Heart right ventricle (tissue), 16 donors: Measurements from ENCODE around the gene CSMD2. TPM values are rescaled to one million over a fixed set of nuclear protein-coding genes. Genes with fewer than 3 reads are reported as not detected.

Source experiments
- ATAC-seq, 8 donors: fragments of 200-7000 bp; cut with Tn5 transposase; one replicate each; pipeline ENCODE4 v1.9.1; 2020; ENCODE audit warnings: mild to moderate bottlenecking in 8 of 8, moderate library complexity in 8 of 8, moderate number of reproducible peaks in 1 of 8
- DNase-seq, 2 donors: peaks; one replicate each; pipeline ENCODE4 v3.0.0-alpha.2; 2020
- H3K27ac ChIP-seq, 10 donors: fragments of 200-600 bp; sonication (generic) in 2 of 10; one replicate each; pipeline versions ENCODE4 v1.5.0 to v1.8.0; 2020 to 2022; ENCODE audit warnings: mild to moderate bottlenecking in 3 of 10
- H3K27me3 ChIP-seq, 7 donors: fragments of 200-600 bp; one replicate each; pipeline ENCODE4 v1.8.0; 2021 to 2022; ENCODE audit warnings: mild to moderate bottlenecking in 2 of 7
- H3K36me3 ChIP-seq, 9 donors: fragments of 200-600 bp; sonication (generic) in 1 of 9; one replicate each; pipeline versions ENCODE4 v1.5.0 to v1.8.0; 2020 to 2022; ENCODE audit warnings: mild to moderate bottlenecking in 2 of 9
- H3K4me1 ChIP-seq, 9 donors: fragments of 200-600 bp; sonication (generic) in 1 of 9; one replicate each; pipeline versions ENCODE4 v1.5.0 to v1.8.0; 2020 to 2022; ENCODE audit warnings: mild to moderate bottlenecking in 4 of 9
- H3K4me3 ChIP-seq, 10 donors: fragments of 200-600 bp; sonication (generic) in 2 of 10; one replicate each; pipeline versions ENCODE4 v1.5.0 to v1.8.0; 2020 to 2022; ENCODE audit warnings: mild to moderate bottlenecking in 7 of 10, moderate library complexity in 2 of 10
- H3K9me3 ChIP-seq, 11 donors: fragments of 200-600 bp in 10 of 11; sonication (generic) in 2 of 11; one replicate each; pipeline versions ENCODE4 v1.5.0 to v1.8.0; 2013 to 2022; ENCODE audit warnings: mild to moderate bottlenecking in 2 of 11, control low read depth in 1 of 11, moderate library complexity in 1 of 11
- CTCF ChIP-seq, 9 donors: fragments of 200-600 bp; sonication (generic) in 2 of 9; IDR thresholded peaks; one replicate each; pipeline versions ENCODE4 v1.5.0 to v1.8.0; 2021 to 2022; ENCODE audit warnings: antibody characterized with exemption in 9 of 9, mild to moderate bottlenecking in 5 of 9, moderate library complexity in 1 of 9
- WGBS, 2 donors: extraction: QIAGEN DNeasy Blood & Tissue Kit; methylation state at CpG; one replicate each; pipeline ENCODE4 v1.1.7; 2013; ENCODE audit warnings: inconsistent platforms in 1 of 2; 5-methylcytosine and 5-hydroxymethylcytosine counted together
- intact Hi-C, 10 donors: fragments of 100-400 bp; cut with DNase I; formaldehyde crosslinking; loops; one replicate each; pipeline versions ENCODE4 v1.11.1 to v1.14.2; 2022
- polyA plus RNA-seq, 2 donors: library from polyadenylated mRNA; stranded (reverse); fragments of 200-250 nt; gene quantifications; one replicate each; pipeline ENCODE4 v1.2.3, GENCODE V29; 2013
- total RNA-seq, 10 donors: library from RNA; stranded (reverse); fragmentation: NEBNext Ultra II Directional in 3 of 10; extraction: Animal tissue kit (Norgen Biotek cat#: 25700) in 3 of 10; gene quantifications; one replicate each; pipeline versions ENCODE4 v1.2.1 to v1.2.4, GENCODE V29; 2021 to 2023
- donor health status: Arrhythmogenic right ventricular cardiomyopathy.
- donor health status: ischemic (EF 13 %, LVEDD 7.1; RV severe dilation, severe dysfunction).
- donor health status: healthy with polysubstance abuse.
- donor health status: DM: no; HTN: yes; CAD: no.
- donor health status: DM: no; HTN: no; CAD: no.
- donor health status: ischemic (EF 25% LVEDD 6.9; RV normal size, moderate dysfunction).
- donor health status: ischemic (EF 25% LVEDD 5.7; RV mildly dilated, moderate dysfunction).
- donor health status: healthy.
- donor health status: DM: yes; HTN: yes; CAD: no.
- donor health status: Ischemic cardiomyopathy.
- donor health status: ischemic (EF 35%, LVEDD 5.7; RV mildly dilated, moderate dysfunction).
- donor health status: nonischemic (EF 11% LVEDD 7.7; RV severe dilation, severe dysfunction).
- donor health status: DM: yes; HTN: yes; CAD: no.
- donor health status: PGD.
- donor health status: ischemic (EF 29% LVEDD 5.4; RV normal size, mild dysfunction).
- donor health status: nonischemic (EF 23%, LVEDD 6.1; RV moderate dilation, normal function).

CSMD2 gene
- total and polyA plus RNA-seq, 12 donors = 0.04 to 0.97 (median 0.14) TPM; not detected in 1

GRCh38 chr1:34175744-34176143 lies 10.7 kb upstream of the CSMD2 start:
- no peak for TF ChIP-seq CTCF (IDR thresholded peaks at IDR 0.05)
- no peaks in the 10 kb centered on the region for H3K36me3 ChIP-seq
- H3K4me1 ChIP-seq = peaks cover 0 to 4% (median 0%) of the 10 kb centered on the region in 9 donors
- intact Hi-C loops = no loop called here
- no peak overlapping the region for H3K27ac ChIP-seq
- 82 to 86% methylated on average over 6 of the region's 6 CpGs for WGBS, 2 donors
- H3K9me3 ChIP-seq = no peaks in the 10 kb centered on the region
- ATAC-seq (no peak), DNase-seq (no peak)
- H3K4me3 ChIP-seq = no peak overlapping the region
- H3K27me3 ChIP-seq = peaks cover 0 to 97% (median 89%) of the 10 kb centered on the region in 7 donors

DNA sequence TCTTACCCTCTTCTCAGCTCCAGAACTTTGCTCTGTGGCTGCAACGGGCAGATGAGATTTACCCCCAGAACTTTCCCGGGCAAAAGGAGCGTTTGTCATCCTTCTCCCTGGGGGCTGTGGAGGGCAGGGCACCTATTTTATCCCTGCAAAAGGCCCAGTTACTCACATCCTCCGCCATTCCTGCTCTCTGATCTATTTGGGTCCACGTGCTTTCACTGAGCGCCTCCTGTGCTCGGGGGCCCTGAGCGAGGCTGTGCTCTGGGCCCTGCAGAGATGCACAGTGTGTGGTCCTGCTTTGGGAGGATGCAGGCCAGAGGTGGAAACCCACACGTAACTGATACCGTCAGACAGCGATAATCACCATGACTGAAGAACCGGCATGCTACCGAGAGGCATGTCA lies 2.4 kb upstream of the CSMD2 start:
- Histone ChIP-seq H3K36me3 (no peaks in the 10 kb centered on the region), H3K27ac (no peak overlapping the region), H3K9me3 (no peaks in the 10 kb centered on the region), H3K4me3 (no peak overlapping the region), H3K27me3 (peaks cover 7 to 98% (median 82%) of the 10 kb centered on the region in 7 donors), H3K4me1 (peaks cover 5 to 35% (median 23%) of the 10 kb centered on the region in 9 donors)
- no peak for TF ChIP-seq CTCF (IDR thresholded peaks at IDR 0.05)
- WGBS, 2 donors = 21 to 23% methylated on average over 13 of the region's 13 CpGs
- no peak for DNase-seq
- intact Hi-C loops = loop anchor here in 4 of 10 donors (10.0 kb wide), 2 partner anchors 433 to 533 kb away; no protein-coding TSS in a partner anchor
- ATAC-seq = no peak

DNA sequence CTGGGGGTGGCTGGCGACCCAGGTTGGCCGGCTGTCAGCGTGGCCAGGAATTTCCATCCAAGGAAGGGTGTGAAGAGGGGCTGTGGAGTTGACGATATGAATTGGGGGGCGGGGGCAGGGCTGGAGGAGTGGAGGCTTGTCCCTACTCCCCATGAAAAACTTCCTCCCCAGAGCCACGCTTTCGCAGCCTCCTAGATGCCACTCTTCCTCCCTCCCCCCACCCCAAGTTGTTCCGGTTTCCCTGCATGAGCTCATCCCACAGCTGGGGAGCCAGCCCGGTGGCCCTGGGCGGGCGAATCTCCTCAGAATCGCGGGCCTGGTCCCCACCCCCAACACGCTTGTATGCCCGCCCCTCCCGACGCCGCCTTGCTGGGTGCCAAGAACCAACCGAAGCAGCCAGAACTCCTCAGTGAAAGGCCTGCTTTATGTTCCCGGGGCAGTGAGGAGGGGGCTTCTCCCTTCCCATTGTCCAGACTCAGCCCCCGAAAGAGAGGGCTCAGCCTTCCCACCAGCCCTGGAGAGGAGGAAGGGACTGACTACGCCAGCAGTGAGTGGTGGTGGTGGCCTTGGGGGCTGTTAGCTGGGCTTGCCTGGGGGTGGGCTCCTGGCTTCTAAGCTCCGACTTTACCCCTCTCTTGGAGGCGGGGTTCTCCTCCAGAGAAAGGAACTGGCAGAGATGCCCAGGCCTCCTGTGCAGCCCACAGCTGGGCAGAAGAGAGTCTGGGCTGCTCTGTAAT lies 1.8 kb upstream of the CSMD2 start:
- H3K27ac ChIP-seq = no peak overlapping the region
- peaks cover 7 to 98% (median 85%) of the 10 kb centered on the region in 7 donors for H3K27me3 ChIP-seq
- WGBS, 2 donors = 4% methylated on average over 24 of the region's 24 CpGs
- DNase-seq = no peak
- H3K4me1 ChIP-seq = peaks cover 5 to 35% (median 23%) of the 10 kb centered on the region in 9 donors
- H3K36me3 ChIP-seq = no peaks in the 10 kb centered on the region
- no peak for ATAC-seq
- H3K9me3 ChIP-seq = no peaks in the 10 kb centered on the region
- H3K4me3 ChIP-seq = peak overlapping the region in 2 of 10 donors; percentile 5 to 20
- no peak for TF ChIP-seq CTCF (IDR thresholded peaks at IDR 0.05)
- intact Hi-C loops = loop anchor here in 4 of 10 donors (10.0 kb wide), 2 partner anchors 432 to 532 kb away; no protein-coding TSS in a partner anchor

DNA sequence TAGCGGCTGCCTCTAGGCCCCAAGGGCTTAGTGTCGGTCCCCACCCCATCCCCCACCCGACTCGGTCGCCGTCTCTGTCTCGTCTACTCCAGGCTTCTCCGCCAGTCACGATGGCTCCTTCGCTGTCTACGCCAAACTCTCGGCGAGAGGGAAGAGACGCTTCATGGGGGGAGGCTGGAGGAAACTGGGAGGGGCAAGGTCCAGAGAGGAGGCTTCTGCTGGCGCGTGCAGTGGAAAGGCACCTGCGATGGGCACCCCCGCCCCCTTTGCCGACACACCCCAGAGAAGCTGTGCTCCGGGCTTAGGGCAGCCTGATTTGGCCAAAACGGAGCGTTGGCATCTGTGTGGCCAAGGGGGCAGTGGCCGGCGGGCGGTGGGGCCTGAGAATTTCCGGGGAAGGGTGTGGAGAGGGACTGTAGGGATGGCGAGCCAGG lies 1.2 kb upstream of the CSMD2 start:
- Histone ChIP-seq H3K4me1 (peaks cover 5 to 35% (median 23%) of the 10 kb centered on the region in 9 donors), H3K27ac (no peak overlapping the region), H3K27me3 (peaks cover 7 to 98% (median 89%) of the 10 kb centered on the region in 7 donors), H3K4me3 (peak overlapping the region in 3 of 10 donors; percentile 5 to 20 (median 9)), H3K36me3 (no peaks in the 10 kb centered on the region), H3K9me3 (no peaks in the 10 kb centered on the region)
- WGBS, 2 donors = 2 to 3% methylated on average over 27 of the region's 27 CpGs
- intact Hi-C loops = loop anchor here in 4 of 10 donors (10.0 kb wide), 2 partner anchors 431 to 531 kb away; no protein-coding TSS in a partner anchor
- DNase-seq (no peak), ATAC-seq (no peak)
- no peak for TF ChIP-seq CTCF (IDR thresholded peaks at IDR 0.05)
